Sigmoid colon (tissue), 4 donors: ENCODE measurements around the gene ASAP2.

ENCODE experiments used
- CTCF ChIP-seq, 4 experiments: fragments of 450-650 bp in 3 of 4; fragments of 200-600 bp in 1 of 4; IDR thresholded peaks; one replicate each; pipeline ENCODE4 v1.5.1; 2016 to 2019; ENCODE audit warnings: antibody characterized with exemption in 4 of 4, mild to moderate bottlenecking in 3 of 4, moderate library complexity in 2 of 4
- POLR2A ChIP-seq, 2 donors: fragments of 450-650 bp; IDR thresholded peaks; one replicate each; pipeline ENCODE4 v1.6.1; 2016; ENCODE audit warnings: antibody characterized with exemption in 2 of 2, mild to moderate bottlenecking in 2 of 2, moderate library complexity in 2 of 2
- POLR2AphosphoS5 ChIP-seq, 4 donors: sonication (generic); formaldehyde crosslinking; IDR thresholded peaks; one replicate each; pipeline ENCODE4 v1.6.1; 2017; ENCODE audit warnings: antibody characterized with exemption in 4 of 4

GRCh38 chr2:9206991-9207640, 504 bp downstream of the ASAP2 start:
- TF ChIP-seq CTCF (IDR thresholded peaks at IDR 0.05) = no peak
- no peak for TF ChIP-seq POLR2A (IDR thresholded peaks at IDR 0.05)
- no peak for TF ChIP-seq POLR2AphosphoS5 (IDR thresholded peaks at IDR 0.05)
